A673 (cell line): Measurements from ENCODE around the gene RHOA. TPM values are rescaled to one million over a fixed set of nuclear protein-coding genes. Genes with fewer than 3 reads are reported as not detected.
"Not testable (repeated sequence)": the region's sequence is repeated elsewhere in the genome, so short reads cannot be mapped to it uniquely, and the experiment has no call there.

Experiments
- BruUV-seq: library from RNA; stranded (reverse); fragments of 400-500 nt; replicated peaks from 2 replicates; lab custom pipeline; 2021; lab: Mats Ljungman, UMichigan
- CTCF ChIA-PET: fragments of 300-600 bp; sonication (Branson Sonifier 250); formaldehyde crosslinking; loops from one replicate; lab custom pipeline; 2022; ENCODE audit warnings: antibody characterized with exemption; lab: Charles Lee
- POLR2A ChIA-PET: fragments of 300-600 bp; sonication (Branson Sonifier 250); formaldehyde crosslinking; loops from one replicate; lab custom pipeline; 2022; ENCODE audit warnings: antibody characterized with exemption; ENCODE audit not compliant: low non-redundant PET; lab: Charles Lee
- DNase-seq: peaks from one replicate; pipeline ENCODE4 v3.0.0-alpha.2; 2015; ENCODE audit warnings: low spot score
- H3K27ac ChIP-seq: fragments of 200-600 bp; sonication (generic); 2 replicates; pipeline ENCODE4 v1.5.1; 2016; ENCODE audit warnings: mixed run types, low read depth, mild to moderate bottlenecking, mixed read lengths, antibody characterized with exemption, low read length; ENCODE audit not compliant: poor library complexity, severe bottlenecking
- H3K27me3 ChIP-seq: fragments of 200-600 bp; sonication (generic); replicated peaks from 2 replicates; pipeline ENCODE4 v1.6.1; 2017; ENCODE audit warnings: mixed run types, low read depth, mild to moderate bottlenecking, mixed read lengths, antibody characterized with exemption, low read length; ENCODE audit not compliant: insufficient read depth, poor library complexity
- H3K36me3 ChIP-seq: fragments of 200-600 bp; sonication (generic); 2 replicates; pipeline ENCODE4 v1.6.1; 2016; ENCODE audit warnings: mixed run types, mild to moderate bottlenecking, mixed read lengths, antibody characterized with exemption, low read length; ENCODE audit not compliant: insufficient read depth, poor library complexity, severe bottlenecking
- H3K4me1 ChIP-seq: fragments of 200-600 bp; sonication (generic); 2 replicates; pipeline ENCODE4 v1.6.1; 2017; ENCODE audit warnings: mixed run types, mild to moderate bottlenecking, mixed read lengths, antibody characterized with exemption, low read length; ENCODE audit not compliant: insufficient read depth, poor library complexity, severe bottlenecking
- H3K4me3 ChIP-seq: fragments of 200-600 bp; sonication (generic); 2 replicates; pipeline ENCODE4 v1.5.1; 2016; ENCODE audit warnings: low read depth, mixed run types, mild to moderate bottlenecking, mixed read lengths, low read length; ENCODE audit not compliant: poor library complexity, severe bottlenecking
- H3K9me3 ChIP-seq: fragments of 200-600 bp; sonication (generic); 2 replicates; pipeline ENCODE4 v1.6.1; 2016; ENCODE audit warnings: mixed run types, low read depth, mild to moderate bottlenecking, mixed read lengths, antibody characterized with exemption, low read length; ENCODE audit not compliant: poor library complexity, severe bottlenecking
- EZH2 ChIP-seq: fragments of 200-600 bp; sonication (generic); IDR thresholded peaks from 2 replicates; pipeline ENCODE4 v1.6.1; 2017; ENCODE audit warnings: borderline replicate concordance, low read depth, mild to moderate bottlenecking, mixed read lengths, antibody characterized with exemption, low read length; ENCODE audit not compliant: poor library complexity, severe bottlenecking
- intact Hi-C: fragments of 100-400 bp; cut with micrococcal nuclease; formaldehyde crosslinking; loops from one replicate; pipeline ENCODE4 v1.10.0; 2022; ENCODE audit not compliant: unreplicated experiment
- total RNA-seq: library from RNA; stranded (reverse); gene quantifications from 2 replicates; pipeline ENCODE4 v1.2.3, GENCODE V29; 2021
- TF ChIP-seq, protein P1 (sequence below): fragments of 300-800, 200-600 bp; sonication (generic); conservative IDR thresholded peaks from 2 replicates; pipeline ENCODE4 v1.5.1; 2017; ENCODE audit warnings: low read depth, mild to moderate bottlenecking, antibody characterized with exemption, low read length, moderate library complexity, mixed read lengths

Gene RHOA
- total RNA-seq, 1 experiment from 2014 or later = 198 TPM

GRCh38 chr3:49333916-49334633, 77.7 kb downstream of the RHOA start:
- DNase-seq = no peak
- Histone ChIP-seq H3K27ac (no peak overlapping the region), H3K9me3 (no peaks in the 10 kb centered on the region), H3K4me1 (no peaks in the 10 kb centered on the region), H3K27me3 (no peaks in the 10 kb centered on the region), H3K4me3 (no peak overlapping the region), H3K36me3 (peaks cover 9% of the 10 kb centered on the region)
- intact Hi-C loops = no loop called here
- CTCF ChIA-PET = no interaction called here
- no TSS peak for BruUV-seq
- POLR2A ChIA-PET = no interaction called here
- TF ChIP-seq, protein P1, sequence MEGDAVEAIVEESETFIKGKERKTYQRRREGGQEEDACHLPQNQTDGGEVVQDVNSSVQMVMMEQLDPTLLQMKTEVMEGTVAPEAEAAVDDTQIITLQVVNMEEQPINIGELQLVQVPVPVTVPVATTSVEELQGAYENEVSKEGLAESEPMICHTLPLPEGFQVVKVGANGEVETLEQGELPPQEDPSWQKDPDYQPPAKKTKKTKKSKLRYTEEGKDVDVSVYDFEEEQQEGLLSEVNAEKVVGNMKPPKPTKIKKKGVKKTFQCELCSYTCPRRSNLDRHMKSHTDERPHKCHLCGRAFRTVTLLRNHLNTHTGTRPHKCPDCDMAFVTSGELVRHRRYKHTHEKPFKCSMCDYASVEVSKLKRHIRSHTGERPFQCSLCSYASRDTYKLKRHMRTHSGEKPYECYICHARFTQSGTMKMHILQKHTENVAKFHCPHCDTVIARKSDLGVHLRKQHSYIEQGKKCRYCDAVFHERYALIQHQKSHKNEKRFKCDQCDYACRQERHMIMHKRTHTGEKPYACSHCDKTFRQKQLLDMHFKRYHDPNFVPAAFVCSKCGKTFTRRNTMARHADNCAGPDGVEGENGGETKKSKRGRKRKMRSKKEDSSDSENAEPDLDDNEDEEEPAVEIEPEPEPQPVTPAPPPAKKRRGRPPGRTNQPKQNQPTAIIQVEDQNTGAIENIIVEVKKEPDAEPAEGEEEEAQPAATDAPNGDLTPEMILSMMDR = no peak
- no peak for TF ChIP-seq EZH2

DNA sequence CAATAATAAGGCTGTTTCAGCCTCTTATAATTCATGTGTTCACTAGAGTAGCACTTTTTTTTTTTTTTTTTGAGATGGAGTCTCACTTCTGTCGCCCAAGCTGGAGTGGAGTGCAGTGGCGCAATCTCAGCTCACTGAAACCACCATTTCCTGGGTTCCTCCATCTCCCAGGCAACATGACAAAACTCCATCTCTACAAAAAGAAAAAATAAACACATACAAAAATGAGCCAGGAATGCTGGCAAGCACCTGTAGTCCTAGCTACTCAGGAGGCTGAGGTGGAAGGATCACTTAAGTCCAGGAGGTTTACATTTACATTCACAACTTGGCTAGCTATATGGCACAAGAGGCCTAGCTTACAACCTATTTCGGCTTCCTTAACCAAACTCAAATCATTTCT, 78.7 kb downstream of the RHOA start:
- Histone ChIP-seq H3K9me3 (no peaks in the 10 kb centered on the region), H3K4me1 (no peaks in the 10 kb centered on the region), H3K4me3 (no peak overlapping the region), H3K36me3 (peaks cover 9% of the 10 kb centered on the region), H3K27me3 (no peaks in the 10 kb centered on the region), H3K27ac (no peak overlapping the region)
- CTCF ChIA-PET = no interaction called here
- no peak for DNase-seq
- POLR2A ChIA-PET = no interaction called here
- TF ChIP-seq EZH2 = no peak
- TF ChIP-seq, protein P1 = no peak
- BruUV-seq = no TSS peak
- intact Hi-C loops = no loop called here

GRCh38 chr3:49329186-49329585, 82.6 kb downstream of the RHOA start:
- no TSS peak for BruUV-seq
- POLR2A ChIA-PET = no interaction called here
- CTCF ChIA-PET = no interaction called here

DNA sequence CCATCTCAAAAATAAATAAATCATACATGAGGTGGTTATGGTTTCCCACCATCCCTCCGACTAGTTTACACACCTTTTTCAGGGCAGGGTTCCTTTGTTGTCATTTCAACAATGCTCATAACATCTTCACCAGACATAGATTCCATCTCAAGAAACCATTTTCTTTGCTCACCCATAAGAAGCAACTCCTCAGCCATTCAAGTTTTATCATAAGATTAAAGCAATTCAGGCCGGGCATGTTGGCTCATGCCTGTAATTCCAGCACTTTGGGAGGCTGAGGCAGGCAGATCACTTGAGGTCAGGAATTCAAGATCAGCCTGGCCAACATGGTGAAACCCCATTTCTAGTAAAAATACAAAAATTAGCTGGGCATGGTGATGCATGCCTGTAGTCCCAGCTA, 83.4 kb downstream of the RHOA start:
- DNase-seq, H3K4me3 ChIP-seq, BruUV-seq, H3K27ac ChIP-seq, intact Hi-C loops, CTCF ChIA-PET, H3K9me3 ChIP-seq, H3K4me1 ChIP-seq, POLR2A ChIA-PET, H3K27me3 ChIP-seq: not testable (repeated sequence)
- H3K36me3 ChIP-seq = peaks cover 16% of the 10 kb centered on the region

More at GRCh38 chr3:49329186-49329585, 82.6 kb downstream of the RHOA start:
- peaks cover 18% of the 10 kb centered on the region for H3K36me3 ChIP-seq
- intact Hi-C loops = no loop called here
- no peaks in the 10 kb centered on the region for H3K27me3 ChIP-seq
- H3K4me3 ChIP-seq = no peak overlapping the region
- no peak for DNase-seq
- no peaks in the 10 kb centered on the region for H3K4me1 ChIP-seq
- TF ChIP-seq, protein P1 = no peak
- TF ChIP-seq EZH2 = no peak
- no peaks in the 10 kb centered on the region for H3K9me3 ChIP-seq
- no peak overlapping the region for H3K27ac ChIP-seq
